Bronchial epithelial cell (primary cell): ENCODE measurements around the gene CLN5. TPM values are rescaled to one million over a fixed set of nuclear protein-coding genes. Genes with fewer than 3 reads are reported as not detected.

Source experiments
- DNase-seq: peaks from one replicate; pipeline ENCODE4 v3.0.0-alpha.2; 2010; ENCODE audit warnings: low read depth
- FAIRE-seq: peaks from 2 replicates; lab custom pipeline; 2011; peaks lifted over from hg19 to GRCh38; lab: Jason Lieb, UNC
- H3K27me3 ChIP-seq: 2 replicates; pipeline ENCODE4 v1.5.1; 2011; ENCODE audit warnings: low read length; ENCODE audit not compliant: control insufficient read depth, insufficient read depth
- H3K36me3 ChIP-seq: 2 replicates; pipeline ENCODE4 v1.5.1; 2011; ENCODE audit warnings: low read length; ENCODE audit not compliant: control insufficient read depth, insufficient read depth
- H3K4me3 ChIP-seq: 2 replicates; pipeline ENCODE4 v1.5.1; 2011; ENCODE audit warnings: mild to moderate bottlenecking, low read depth, low read length, control low read depth
- CTCF ChIP-seq: IDR thresholded peaks from 2 replicates; pipeline ENCODE4 v1.5.1; 2011; ENCODE audit warnings: mild to moderate bottlenecking, moderate library complexity, low read length, control low read depth, inconsistent platforms; ENCODE audit not compliant: insufficient read depth, severe bottlenecking
- total RNA-seq: library from RNA; depleted of rRNA; stranded (reverse); fragments of >200 nt; gene quantifications from 2 replicates; pipeline ENCODE4 v1.2.1, GENCODE V29; 2014

The CLN5 gene
- 21.1 and 27.0 TPM in 2 replicates for total RNA-seq

GRCh38 chr13:76991796-76992547, at the start of gene CLN5:
Gene CLN5, plus strand, starts transcription at chr13:76992081. Its CDS starts 18 bp downstream, at chr13:76992099.
- no peaks in the 10 kb centered on the region for H3K36me3 ChIP-seq
- no peak for TF ChIP-seq CTCF
- FAIRE-seq, result no peak

GRCh38 chr13:76942363-76942762, 49.5 kb upstream of the CLN5 start:
- Histone ChIP-seq H3K36me3 (no peaks in the 10 kb centered on the region), H3K4me3 (no peak overlapping the region), H3K27me3 (no peaks in the 10 kb centered on the region)
- DNase-seq (no peak), FAIRE-seq (peak; percentile 81)
- no peak for TF ChIP-seq CTCF

More at GRCh38 chr13:76991796-76992547, at the start of gene CLN5:
- Histone ChIP-seq H3K4me3 (peak within 1 kb of the TSS; percentile 92), H3K27me3 (no peaks in the 10 kb centered on the region)
- peak; percentile 88 for DNase-seq

- FAIRE-seq, result no peak
- no peak for DNase-seq
- TF ChIP-seq CTCF, result no peak
- Histone ChIP-seq H3K36me3 (no peaks in the 10 kb centered on the region), H3K4me3 (no peak overlapping the region), H3K27me3 (no peaks in the 10 kb centered on the region)
These were observed 48.2 kb upstream of the CLN5 start for GRCh38 chr13:76943646-76944045.

- no peaks in the 10 kb centered on the region for H3K36me3 ChIP-seq
- FAIRE-seq, result no peak
- H3K27me3 ChIP-seq, result no peaks in the 10 kb centered on the region
- no peak overlapping the region for H3K4me3 ChIP-seq
- peak; percentile 81 for DNase-seq
- no peak for TF ChIP-seq CTCF
These were observed 47.4 kb upstream of the CLN5 start for GRCh38 chr13:76944456-76944855.

- no peak for FAIRE-seq
- H3K36me3 ChIP-seq, result no peaks in the 10 kb centered on the region
- H3K4me3 ChIP-seq, result no peak within 1 kb of the TSS
- DNase-seq, result peak; percentile 60
- TF ChIP-seq CTCF, result no peak
- H3K27me3 ChIP-seq, result no peaks in the 10 kb centered on the region
These were observed 43.7 kb upstream of the CLN5 start, which contains the start of gene ACOD1 for GRCh38 chr13:76948149-76948548. Gene ACOD1, plus strand, starts transcription at chr13:76948511. Its CDS starts 48 bp downstream, at chr13:76948559.
